Thymus (tissue), 11 donors: ENCODE measurements around the gene TBC1D13. TPM values are rescaled to one million over a fixed set of nuclear protein-coding genes. Genes with fewer than 3 reads are reported as not detected.
"Not testable (repeated sequence)": the region's sequence is repeated elsewhere in the genome, so short reads cannot be mapped to it uniquely, and the experiment has no call there.

Experiments
- DNase-seq, 9 donors: peaks; one replicate each; pipeline ENCODE4 v3.0.0-alpha.2; 2013; ENCODE audit warnings: low spot score in 9 of 9, low read depth in 6 of 9, missing footprints in 1 of 9
- H3K27ac ChIP-seq, 2 donors: one replicate each; pipeline ENCODE4 v1.5.1; 2013; ENCODE audit warnings: control low read depth in 1 of 2, low read depth in 1 of 2, low read length in 1 of 2, mild to moderate bottlenecking in 1 of 2, moderate library complexity in 1 of 2
- H3K27me3 ChIP-seq, 2 donors: one replicate each; pipeline ENCODE4 v1.5.1; 2013; ENCODE audit warnings: low read length in 1 of 2; ENCODE audit not compliant: control insufficient read depth in 2 of 2, insufficient read depth in 1 of 2
- H3K36me3 ChIP-seq, 2 donors: one replicate each; pipeline ENCODE4 v1.5.1; 2013; ENCODE audit warnings: low read length in 1 of 2, mild to moderate bottlenecking in 1 of 2, moderate library complexity in 1 of 2; ENCODE audit not compliant: control insufficient read depth in 2 of 2, insufficient read depth in 2 of 2
- H3K4me1 ChIP-seq, 2 donors: one replicate each; pipeline ENCODE4 v1.5.1; 2013; ENCODE audit warnings: low read length in 2 of 2; ENCODE audit not compliant: control insufficient read depth in 2 of 2, insufficient read depth in 2 of 2
- H3K4me3 ChIP-seq, 2 donors: one replicate each; pipeline ENCODE4 v1.5.1; 2013; ENCODE audit warnings: low read length in 2 of 2, control low read depth in 1 of 2, mild to moderate bottlenecking in 1 of 2
- H3K9me3 ChIP-seq, 2 donors: one replicate each; pipeline ENCODE4 v1.5.1; 2013; ENCODE audit warnings: low read length in 1 of 2, mild to moderate bottlenecking in 1 of 2; ENCODE audit not compliant: control insufficient read depth in 2 of 2, insufficient read depth in 1 of 2
- whole genome bisulfite sequencing: extraction: QIAGEN DNeasy Blood & Tissue Kit; methylation state at CpG from one replicate; pipeline ENCODE4 v1.1.7; 2013; 5-methylcytosine and 5-hydroxymethylcytosine counted together
- polyA plus RNA-seq: library from polyadenylated mRNA; stranded (reverse); fragments of 200-250 nt; gene quantifications from one replicate; pipeline ENCODE4 v1.2.3, GENCODE V29; 2013
- total RNA-seq: library from RNA; stranded (reverse); fragments of 120-200 nt; gene quantifications from one replicate; pipeline ENCODE4 v1.2.4, GENCODE V29; 2013
- donor health status: healthy.

TBC1D13 gene
- total and polyA plus RNA-seq, 2 donors: 5.0 to 19.4 TPM

GRCh38 chr9:128774804-128775203, 12.2 kb upstream of the TBC1D13 start:
- no peaks in the 10 kb centered on the region for H3K36me3 ChIP-seq
- H3K4me1 ChIP-seq: peaks cover 11 to 15% of the 10 kb centered on the region in 2 donors
- H3K27ac ChIP-seq: no peak overlapping the region
- DNase-seq: no peak
- peaks cover 0 to 11% of the 10 kb centered on the region in 2 donors for H3K9me3 ChIP-seq
- WGBS: 86% methylated on average over 1 of the region's 1 CpG
- H3K4me3 ChIP-seq: no peak overlapping the region
- H3K27me3 ChIP-seq: no peaks in the 10 kb centered on the region

- not testable (repeated sequence) for H3K36me3 ChIP-seq, H3K4me1 ChIP-seq, H3K27me3 ChIP-seq, DNase-seq, H3K27ac ChIP-seq, H3K4me3 ChIP-seq
- WGBS: 97% methylated on average over 23 of the region's 27 CpGs
- peaks cover 0 to 17% of the 10 kb centered on the region in 2 donors for H3K9me3 ChIP-seq
These were observed 7.0 kb upstream of the TBC1D13 start for GRCh38 chr9:128780093-128780492.

- no peak overlapping the region for H3K27ac ChIP-seq
- WGBS: 82% methylated on average over 7 of the region's 7 CpGs
- H3K36me3 ChIP-seq: no peaks in the 10 kb centered on the region
- H3K27me3 ChIP-seq: no peaks in the 10 kb centered on the region
- no peak for DNase-seq
- H3K4me1 ChIP-seq: peaks cover 0 to 3% of the 10 kb centered on the region in 2 donors
- peaks cover 0 to 6% of the 10 kb centered on the region in 2 donors for H3K9me3 ChIP-seq
- H3K4me3 ChIP-seq: no peak overlapping the region
These were observed 5.6 kb upstream of the TBC1D13 start for GRCh38 chr9:128781187-128782070.

GRCh38 chr9:128782669-128783068, 4.4 kb upstream of the TBC1D13 start:
- Histone ChIP-seq H3K27me3 (no peaks in the 10 kb centered on the region), H3K27ac (no peak overlapping the region), H3K4me1 (peaks cover 3 to 9% of the 10 kb centered on the region in 2 donors), H3K4me3 (no peak overlapping the region), H3K36me3 (no peaks in the 10 kb centered on the region), H3K9me3 (peaks cover 0 to 5% of the 10 kb centered on the region in 2 donors)
- DNase-seq: no peak
- 89% methylated on average over 1 of the region's 1 CpG for WGBS

- WGBS: 98% methylated on average over 6 of the region's 6 CpGs
- no peak overlapping the region for H3K27ac ChIP-seq
- no peaks in the 10 kb centered on the region for H3K27me3 ChIP-seq
- H3K4me1 ChIP-seq: peaks cover 8 to 18% of the 10 kb centered on the region in 2 donors
- H3K4me3 ChIP-seq: no peak overlapping the region
- H3K36me3 ChIP-seq: peaks cover 1 to 6% of the 10 kb centered on the region in 2 donors
- H3K9me3 ChIP-seq: peaks cover 0 to 5% of the 10 kb centered on the region in 2 donors
- no peak for DNase-seq
These were observed 1.6 kb upstream of the TBC1D13 start for GRCh38 chr9:128785427-128785826.

- H3K4me3 ChIP-seq: peak overlapping the region; percentile 88 to 97
- no peaks in the 10 kb centered on the region for H3K27me3 ChIP-seq
- peaks cover 24 to 27% of the 10 kb centered on the region in 2 donors for H3K36me3 ChIP-seq
- peaks cover 8 to 18% of the 10 kb centered on the region in 2 donors for H3K4me1 ChIP-seq
- peaks cover 0 to 3% of the 10 kb centered on the region in 2 donors for H3K9me3 ChIP-seq
- WGBS: 9% methylated on average over 7 of the region's 7 CpGs
- DNase-seq: peak in 1 of 9 donors; percentile 12
- H3K27ac ChIP-seq: peak overlapping the region; percentile 82 to 84
These were observed 606 bp downstream of the TBC1D13 start for GRCh38 chr9:128787659-128788058.

GRCh38 chr9:128788445-128788844, 1.4 kb downstream of the TBC1D13 start:
- Histone ChIP-seq H3K36me3 (peaks cover 32 to 35% of the 10 kb centered on the region in 2 donors), H3K4me3 (no peak overlapping the region), H3K27ac (no peak overlapping the region), H3K4me1 (peaks cover 8 to 17% of the 10 kb centered on the region in 2 donors), H3K9me3 (peaks cover 0 to under 1% of the 10 kb centered on the region in 2 donors), H3K27me3 (no peaks in the 10 kb centered on the region)
- DNase-seq: no peak
- WGBS: 92% methylated on average over 1 of the region's 1 CpG

- Histone ChIP-seq H3K4me1 (peaks cover 8 to 17% of the 10 kb centered on the region in 2 donors), H3K36me3 (peaks cover 47 to 48% of the 10 kb centered on the region in 2 donors), H3K27ac (no peak overlapping the region), H3K4me3 (no peak overlapping the region), H3K27me3 (no peaks in the 10 kb centered on the region), H3K9me3 (no peaks in the 10 kb centered on the region)
- DNase-seq: no peak
- WGBS: 98% methylated on average over 4 of the region's 4 CpGs
These were observed 3.5 kb downstream of the TBC1D13 start for GRCh38 chr9:128790536-128790935.

GRCh38 chr9:128792134-128792533, 5.1 kb downstream of the TBC1D13 start:
- Histone ChIP-seq H3K4me3 (no peak overlapping the region), H3K36me3 (peaks cover 52 to 54% of the 10 kb centered on the region in 2 donors)

More at GRCh38 chr9:128792134-128792533, 5.1 kb downstream of the TBC1D13 start:
- H3K4me1 ChIP-seq: peaks cover 5 to 10% of the 10 kb centered on the region in 2 donors
- H3K27me3 ChIP-seq: no peaks in the 10 kb centered on the region
- no peak for DNase-seq
- no peaks in the 10 kb centered on the region for H3K9me3 ChIP-seq
- 98% methylated on average over 9 of the region's 9 CpGs for WGBS
- no peak overlapping the region for H3K27ac ChIP-seq
